ENCODE results near the gene TRAK1. TPM values are rescaled to one million over a fixed set of nuclear protein-coding genes. Genes with fewer than 3 reads are reported as not detected.
"Not testable (repeated sequence)": the region's sequence is repeated elsewhere in the genome, so short reads cannot be mapped to it uniquely, and the experiment has no call there.

The TRAK1 gene
- total RNA-seq: 169 TPM

- DNase-seq: peak; percentile 71
These were observed at the start of gene TRAK1 for GRCh38 chr3:42090973-42091731. TRAK1 (plus strand) TSS chr3:42091357; CDS start chr3:42091470, 113 bp downstream.

- DNase-seq: no peak
These were observed 48.4 kb upstream of the TRAK1 start for GRCh38 chr3:42042747-42043098.

- DNase-seq: peak; percentile 89
These were observed 47.9 kb upstream of the TRAK1 start for GRCh38 chr3:42043099-42043813.

GRCh38 chr3:42045708-42046243, 45.4 kb upstream of the TRAK1 start:
- DNase-seq: no peak

GRCh38 chr3:42048526-42048925, 42.6 kb upstream of the TRAK1 start:
- not testable (repeated sequence) for DNase-seq

- DNase-seq: no peak
These were observed 41.0 kb upstream of the TRAK1 start for GRCh38 chr3:42050126-42050525.

GRCh38 chr3:42051384-42052131, 39.6 kb upstream of the TRAK1 start:
- DNase-seq: no peak

- no peak for DNase-seq
These were observed 39.0 kb upstream of the TRAK1 start for GRCh38 chr3:42052132-42052483.

GRCh38 chr3:42052484-42053351, 38.4 kb upstream of the TRAK1 start:
- DNase-seq: peak; percentile 60

- no peak for DNase-seq
These were observed 37.7 kb upstream of the TRAK1 start for GRCh38 chr3:42053476-42053875.

GRCh38 chr3:42055291-42055690, 35.9 kb upstream of the TRAK1 start:
- DNase-seq: no peak

- DNase-seq: no peak
These were observed 34.3 kb upstream of the TRAK1 start for GRCh38 chr3:42056840-42057239.

GRCh38 chr3:42057561-42058211, 33.5 kb upstream of the TRAK1 start:
- DNase-seq: no peak

- no peak for DNase-seq
These were observed 30.0 kb upstream of the TRAK1 start for GRCh38 chr3:42061025-42061712.

GRCh38 chr3:42061713-42062380, 29.3 kb upstream of the TRAK1 start:
- DNase-seq: peak; percentile 98

GRCh38 chr3:42062464-42062863, 28.7 kb upstream of the TRAK1 start:
- no peak for DNase-seq

GRCh38 chr3:42063888-42064287, 27.3 kb upstream of the TRAK1 start:
- DNase-seq: peak; percentile 67

- DNase-seq: peak; percentile 92
These were observed 24.5 kb upstream of the TRAK1 start for GRCh38 chr3:42066516-42067181.

- DNase-seq: peak; percentile 90
These were observed 23.8 kb upstream of the TRAK1 start for GRCh38 chr3:42067326-42067725.
